HG02571 (cell line): ENCODE measurements around the gene FBRSL1.
"Not testable (repeated sequence)": the region's sequence is repeated elsewhere in the genome, so short reads cannot be mapped to it uniquely, and the experiment has no call there.

ENCODE experiments used
- ATAC-seq: cut with Tn5 transposase; IDR thresholded peaks from one replicate; pipeline ENCODE4 v1.9.1; 2021; ENCODE audit warnings: mild to moderate bottlenecking, moderate library complexity; ENCODE audit not compliant: unreplicated experiment

The FBRSL1 gene

DNA sequence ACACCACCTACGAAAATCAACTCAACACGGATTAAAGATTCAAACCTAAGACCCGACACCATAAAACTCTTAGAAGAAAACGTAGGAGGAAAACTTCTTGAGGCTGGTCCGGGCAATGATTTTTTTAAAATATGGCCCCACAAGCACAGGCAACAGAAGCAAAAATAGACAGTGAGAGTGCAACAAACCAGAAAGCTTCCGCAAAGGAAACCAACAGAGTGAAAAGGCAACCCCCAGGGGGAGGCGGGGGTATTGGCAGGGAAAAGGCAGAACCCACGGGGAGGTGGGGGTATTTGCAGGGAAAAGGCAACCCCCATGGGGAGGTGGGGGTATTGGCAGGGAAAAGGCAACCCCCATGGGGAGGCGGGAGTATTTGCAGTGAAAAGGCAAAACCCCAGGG, 20.5 kb upstream of the FBRSL1 start:
- ATAC-seq, result no peak

- no peak for ATAC-seq
These were observed 19.6 kb upstream of the FBRSL1 start for GRCh38 chr12:132470397-132470796.

- ATAC-seq, result no peak
These were observed 18.7 kb upstream of the FBRSL1 start for GRCh38 chr12:132471011-132471857.

DNA sequence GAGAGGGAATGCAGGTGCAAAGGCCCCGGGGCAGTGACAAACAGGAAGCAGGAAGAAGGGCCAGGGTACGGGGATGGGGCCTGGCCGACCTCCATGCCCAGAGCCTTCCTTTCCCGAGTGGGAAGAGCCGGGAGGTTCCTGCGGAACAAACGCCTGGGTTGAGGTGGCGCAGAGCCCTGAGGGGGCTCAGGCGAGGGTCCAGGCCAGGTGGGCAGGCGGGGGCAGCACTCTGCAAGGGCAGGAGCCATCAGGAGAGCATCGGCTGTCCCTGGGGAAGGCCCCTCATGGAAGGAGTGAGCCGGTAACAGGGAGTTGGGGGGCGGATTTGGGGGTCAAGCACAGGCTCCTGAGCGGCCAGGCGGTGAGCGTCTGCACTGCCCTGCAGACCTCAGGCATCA, 18.1 kb upstream of the FBRSL1 start:
- ATAC-seq, result no peak

GRCh38 chr12:132472386-132472785, 17.6 kb upstream of the FBRSL1 start:
- ATAC-seq, result no peak

- no peak for ATAC-seq
These were observed 15.7 kb upstream of the FBRSL1 start for GRCh38 chr12:132474237-132474741.

GRCh38 chr12:132474799-132475303, 15.1 kb upstream of the FBRSL1 start:
- not testable (repeated sequence) for ATAC-seq

GRCh38 chr12:132475304-132476037, 14.5 kb upstream of the FBRSL1 start:
- no peak for ATAC-seq

- no peak for ATAC-seq
These were observed 13.9 kb upstream of the FBRSL1 start for GRCh38 chr12:132476038-132476414.

GRCh38 chr12:132476421-132476820, 13.5 kb upstream of the FBRSL1 start:
- no peak for ATAC-seq

- no peak for ATAC-seq
These were observed 12.8 kb upstream of the FBRSL1 start for GRCh38 chr12:132477017-132477702.

- ATAC-seq, result no peak
These were observed 12.1 kb upstream of the FBRSL1 start for GRCh38 chr12:132477703-132478432.

DNA sequence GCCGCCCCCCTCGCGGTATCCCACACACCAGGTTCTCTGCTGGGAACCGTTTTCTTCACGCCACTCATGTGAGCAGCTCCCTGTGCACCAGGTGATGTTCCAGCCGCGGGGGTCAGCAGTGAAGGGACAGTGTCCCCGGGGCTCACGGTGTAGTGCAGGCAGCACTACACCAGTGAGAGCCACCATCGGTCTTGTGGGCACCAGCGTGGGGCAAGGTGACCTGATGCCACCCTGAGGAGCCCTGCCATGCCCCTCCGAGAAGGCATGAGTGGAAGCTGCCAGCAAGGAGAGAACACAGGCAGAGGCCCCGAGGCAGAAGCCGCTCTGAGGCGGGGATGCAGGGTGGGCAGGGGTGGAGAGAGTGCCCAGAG, 11.5 kb upstream of the FBRSL1 start:
- no peak for ATAC-seq

DNA sequence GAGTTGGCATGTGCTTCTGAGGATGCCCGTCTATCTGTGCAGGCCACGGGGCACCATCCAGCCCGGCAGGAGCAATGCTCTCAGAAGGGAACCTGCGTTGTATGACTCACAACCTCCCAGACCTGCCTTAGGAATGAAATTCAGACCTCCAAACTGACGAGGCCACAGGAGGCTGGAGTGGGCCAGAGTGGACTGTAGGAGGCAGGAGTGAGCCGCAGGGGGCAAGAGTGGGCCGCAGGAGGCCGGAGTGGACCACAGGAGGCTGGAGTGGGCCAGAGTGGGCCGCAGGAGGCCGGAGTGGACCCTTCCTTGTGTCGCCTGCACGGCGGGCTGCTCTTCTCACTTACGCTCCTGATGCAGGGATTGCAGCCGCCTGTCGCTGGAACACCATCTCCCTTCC, 11.1 kb upstream of the FBRSL1 start:
- no peak for ATAC-seq

DNA sequence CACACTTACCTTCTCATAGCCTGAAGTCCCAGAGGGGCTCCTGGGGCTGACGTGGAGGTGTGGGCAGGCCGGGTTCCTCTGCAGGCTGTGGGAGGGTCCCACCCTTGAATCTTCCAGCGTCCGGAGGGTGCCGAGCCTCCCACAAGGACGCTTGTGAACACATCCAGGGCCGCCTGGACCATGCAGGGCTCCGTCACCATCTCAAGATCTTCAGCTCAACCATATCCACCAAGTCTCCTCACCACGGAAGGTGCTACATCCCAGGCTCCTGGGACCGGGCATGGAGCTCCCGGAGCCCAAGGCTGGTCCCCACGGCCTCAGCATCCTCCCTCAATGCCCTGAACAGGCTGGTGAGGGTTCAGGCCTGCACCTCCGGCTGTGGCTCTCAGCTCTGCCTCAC, 10.7 kb upstream of the FBRSL1 start:
- no peak for ATAC-seq

DNA sequence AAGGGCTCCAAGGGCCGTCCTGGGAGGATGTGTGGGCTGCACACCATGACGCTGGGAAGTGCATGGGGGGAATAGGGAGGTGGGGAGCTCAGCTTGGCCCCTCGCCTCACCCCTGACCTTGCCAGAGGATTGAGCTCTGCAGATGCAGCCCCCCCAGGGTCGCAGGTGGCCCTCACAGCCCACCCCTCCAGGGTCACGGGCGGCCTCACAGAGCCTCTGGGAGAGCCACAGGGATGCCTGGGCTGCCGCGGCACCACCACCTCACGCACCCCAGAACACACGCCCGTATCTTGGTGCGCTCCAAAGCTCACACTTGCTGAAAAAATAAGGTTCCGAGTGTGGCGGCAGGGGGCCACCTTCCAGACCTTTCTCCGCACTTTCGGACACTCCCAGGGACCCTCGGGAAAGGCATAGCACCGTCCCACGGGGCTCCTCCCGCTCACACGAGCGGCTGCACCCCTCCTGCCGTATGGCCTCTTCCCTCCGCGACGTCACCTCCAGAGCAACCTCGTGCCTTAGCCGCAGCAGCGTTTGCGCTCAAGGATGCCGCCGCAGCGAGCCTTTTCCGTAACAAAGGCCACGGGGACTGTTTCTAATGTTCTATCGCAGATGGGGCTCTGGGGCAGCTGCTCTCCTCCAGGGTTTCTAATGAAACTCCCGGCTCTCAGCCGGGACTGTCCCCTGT, 9.9 kb upstream of the FBRSL1 start:
- no peak for ATAC-seq

- ATAC-seq, result no peak
These were observed 9.3 kb upstream of the FBRSL1 start for GRCh38 chr12:132480623-132481132.

DNA sequence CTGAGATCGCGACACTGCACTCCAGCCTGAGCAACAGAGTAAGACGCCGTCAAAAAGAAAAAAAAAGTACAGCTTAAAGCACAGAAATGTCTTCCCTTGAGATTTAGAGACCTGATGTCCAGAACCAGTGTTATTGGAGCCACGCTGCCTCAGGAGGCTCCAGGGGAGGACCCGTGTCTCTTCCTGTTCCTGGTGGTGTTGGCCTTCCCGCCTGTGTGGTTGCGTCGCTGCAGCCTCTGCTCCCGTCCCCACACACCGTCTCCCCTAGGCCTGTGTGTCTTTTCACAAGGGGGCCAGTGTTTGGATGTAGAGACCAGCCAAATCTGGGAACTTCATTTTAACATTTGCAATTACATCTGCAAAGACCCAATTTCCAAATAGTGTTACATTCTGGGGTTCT, 8.6 kb upstream of the FBRSL1 start:
- no peak for ATAC-seq

DNA sequence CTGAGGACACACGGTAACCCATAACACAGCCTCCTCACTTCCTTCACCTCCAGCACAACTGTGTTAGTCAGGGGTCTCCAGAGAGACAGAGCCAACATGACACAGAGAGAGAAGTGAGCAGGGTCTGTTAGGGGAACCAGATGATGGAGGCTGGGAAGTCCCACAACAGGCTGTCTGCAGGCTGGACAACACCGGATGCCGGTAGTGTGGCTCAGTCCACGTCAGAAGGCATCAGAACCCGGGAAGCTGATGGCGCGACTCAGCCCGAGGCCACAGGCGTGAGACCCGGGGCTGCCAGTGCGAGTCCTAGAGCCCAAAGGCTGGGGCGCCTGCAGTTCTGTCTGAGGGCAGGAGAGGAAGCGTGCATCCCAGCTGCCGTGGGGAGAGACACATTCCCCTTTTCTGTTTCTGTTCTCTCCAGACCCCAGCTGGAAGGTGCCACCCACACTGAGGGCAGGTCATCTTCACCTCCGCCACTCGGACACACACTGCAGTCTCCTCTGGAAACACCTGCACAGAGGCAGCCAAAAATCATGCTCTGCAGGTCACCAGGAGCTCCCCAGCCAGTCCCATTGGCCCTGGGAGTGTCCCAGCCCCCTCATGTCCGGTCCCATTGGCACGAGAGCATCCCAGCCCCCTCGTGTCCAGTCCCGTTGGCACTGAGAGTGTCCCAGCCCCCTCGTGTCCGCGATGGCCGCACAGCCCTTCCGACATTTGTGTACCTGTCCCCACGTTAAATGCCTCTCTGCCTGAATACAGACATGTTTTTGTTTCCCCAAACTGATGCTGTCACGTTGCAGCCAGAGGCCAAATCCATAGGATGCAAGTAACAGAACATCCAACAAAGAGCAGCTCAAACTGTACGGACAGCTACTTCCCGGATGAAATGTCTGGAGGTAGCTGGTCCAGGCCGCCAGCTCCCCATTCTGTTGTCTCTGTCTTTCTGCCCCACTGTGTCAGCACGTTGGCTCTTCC, 7.9 kb upstream of the FBRSL1 start:
- ATAC-seq, result no peak
